HepG2 (cell line): ENCODE data around the gene BCKDHA. TPM values are rescaled to one million over a fixed set of nuclear protein-coding genes. Genes with fewer than 3 reads are reported as not detected.

ENCODE experiments used
- ATAC-seq: fragments of 200-7000 bp; cut with Tn5 transposase; 3 replicates; pipeline ENCODE4 v1.9.1; 2020; ENCODE audit warnings: mild to moderate bottlenecking, moderate library complexity
- BruUV-seq: library from RNA; stranded (reverse); fragments of 400-500 nt; replicated peaks from 2 replicates; lab custom pipeline; 2021; lab: Mats Ljungman, UMichigan
- CTCF ChIA-PET: fragments of 300-600 bp; formaldehyde crosslinking; extraction: SDS; loops from one replicate; lab custom pipeline; 2021; ENCODE audit warnings: low total read pairs, inconsistent platforms, low intra/inter-chr PET ratio; lab: Yijun Ruan, JAX
- POLR2A ChIA-PET: fragments of 350-600 bp; sonication (Branson Sonifier 250); formaldehyde crosslinking; loops from one replicate; lab custom pipeline; 2020; ENCODE audit warnings: antibody characterized with exemption, inconsistent platforms; lab: Yijun Ruan, JAX
- DNase-seq: peaks from one replicate; pipeline ENCODE4 v3.0.0-alpha.2; 2015; ENCODE audit warnings: low spot score
- FAIRE-seq: peaks from 3 replicates; lab custom pipeline; 2011; peaks lifted over from hg19 to GRCh38; lab: Jason Lieb, UNC
- H2AFZ ChIP-seq: one replicate; pipeline ENCODE4 v1.6.1; 2011; ENCODE audit warnings: low read length, inconsistent platforms
- H3K27ac ChIP-seq: fragments of 300-600 bp; 3 replicates; pipeline ENCODE4 v1.8.0; 2011; ENCODE audit warnings: mixed run types, mild to moderate bottlenecking, mixed read lengths, low read length, inconsistent platforms; ENCODE audit not compliant: insufficient read depth; ENCODE audit errors: extremely low read length
- H3K27me3 ChIP-seq, 2 experiments: fragments of 200-600 bp in 1 of 2; 2 replicates in 1 of 2; 3 replicates in 1 of 2; pipeline versions ENCODE4 v1.6.0 to v1.8.0; 2011; ENCODE audit warnings: low read length in 2 of 2, mild to moderate bottlenecking in 2 of 2, moderate library complexity in 2 of 2, inconsistent platforms in 1 of 2; ENCODE audit not compliant: insufficient read depth in 2 of 2, control insufficient read depth in 1 of 2
- H3K36me3 ChIP-seq, 2 experiments: fragments of 200-600 bp in 1 of 2; replicated peaks in 1 of 2; 2 replicates in 1 of 2; 3 replicates in 1 of 2; pipeline versions ENCODE4 v1.5.1 to v1.8.0; 2011; ENCODE audit warnings: low read length in 2 of 2, inconsistent platforms in 1 of 2; ENCODE audit not compliant: insufficient read depth in 2 of 2, control insufficient read depth in 1 of 2
- H3K4me1 ChIP-seq: 2 replicates; pipeline ENCODE4 v1.5.1; 2012; ENCODE audit warnings: low read length, inconsistent platforms; ENCODE audit not compliant: insufficient read depth
- H3K4me2 ChIP-seq: 2 replicates; pipeline ENCODE4 v1.6.0; 2011; ENCODE audit warnings: low read depth, low read length, inconsistent platforms
- H3K4me3 ChIP-seq, 3 experiments: fragments of 200-600 bp in 1 of 3; sonication (generic), shearing (Covaris generic) in 1 of 3; replicated peaks in 1 of 3; 2 replicates each; pipeline ENCODE4 v1.5.1; 2011 to 2016; ENCODE audit warnings: low read length in 3 of 3, inconsistent platforms in 2 of 3, low read depth in 2 of 3, mild to moderate bottlenecking in 2 of 3, control low read depth in 1 of 3, mixed read lengths in 1 of 3; ENCODE audit not compliant: insufficient read depth in 1 of 3
- H3K79me2 ChIP-seq: one replicate; pipeline ENCODE4 v1.6.1; 2011; ENCODE audit warnings: low read length, inconsistent platforms; ENCODE audit not compliant: insufficient read depth
- H3K9ac ChIP-seq: 2 replicates; pipeline ENCODE4 v1.6.0; 2011; ENCODE audit warnings: mild to moderate bottlenecking, low read depth, low read length, inconsistent platforms; ENCODE audit not compliant: insufficient read depth
- H3K9me3 ChIP-seq: 2 replicates; pipeline ENCODE4 v1.5.1; 2012; ENCODE audit warnings: mild to moderate bottlenecking, low read length
- H4K20me1 ChIP-seq: 2 replicates; pipeline ENCODE4 v1.6.0; 2011; ENCODE audit warnings: inconsistent platforms, mild to moderate bottlenecking, low read length, moderate library complexity; ENCODE audit not compliant: insufficient read depth
- ATAD3A ChIP-seq: sonication (generic); formaldehyde crosslinking; IDR thresholded peaks from 2 replicates; pipeline ENCODE4 v1.4.0; 2020; ENCODE audit warnings: missing genetic modification reagents
- KIAA2018 ChIP-seq: sonication (generic); formaldehyde crosslinking; IDR thresholded peaks from 2 replicates; pipeline ENCODE4 v1.5.0; 2020; ENCODE audit warnings: mild to moderate bottlenecking, missing genetic modification reagents, borderline replicate concordance
- NONO ChIP-seq, 2 experiments: fragments of 450-650 bp in 1 of 2; sonication (generic) in 1 of 2; formaldehyde crosslinking in 1 of 2; IDR thresholded peaks in 1 of 2; conservative IDR thresholded peaks in 1 of 2; 2 replicates each; pipeline versions ENCODE4 v1.6.1 to v1.8.0; 2017 to 2022; ENCODE audit warnings: mild to moderate bottlenecking in 1 of 2, missing genetic modification reagents in 1 of 2, moderate library complexity in 1 of 2
- NRL ChIP-seq: sonication (generic); formaldehyde crosslinking; IDR thresholded peaks from 2 replicates; pipeline ENCODE4 v1.5.0; 2020; ENCODE audit warnings: missing genetic modification reagents, mild to moderate bottlenecking, moderate library complexity, borderline replicate concordance
- RNF2 ChIP-seq: fragments of 450-650 bp; conservative IDR thresholded peaks from 2 replicates; pipeline ENCODE4 v1.6.1; 2016; ENCODE audit warnings: low read depth
- ZKSCAN8 ChIP-seq: IDR thresholded peaks from 2 replicates; pipeline ENCODE4 v1.6.1; 2016; ENCODE audit warnings: borderline replicate concordance, missing genetic modification reagents, missing compliant biosample characterization
- WGBS: methylation state at CpG from one replicate; pipeline ENCODE4 v1.1.6; 2017; ENCODE audit warnings: low lambda C conversion rate; 5-methylcytosine and 5-hydroxymethylcytosine counted together
- in situ Hi-C: cut with HindIII; loops from 2 replicates; pipeline ENCODE4 v1.10.0; 2017; ENCODE audit warnings: low pct_unique_long_range_greater_than_20kb; ENCODE audit not compliant: extremely low pct_ligation_motif_present
- intact Hi-C: fragments of 100-400 bp; cut with micrococcal nuclease; formaldehyde crosslinking; loops from one replicate; pipeline ENCODE4 v1.10.0; 2022; ENCODE audit not compliant: unreplicated experiment
- polyA plus RNA-seq, 8 experiments: library from polyadenylated mRNA; depleted of rRNA in 3 of 8; stranded (reverse) in 7 of 8; unstranded in 1 of 8; fragments of >200 nt; fragmentation: Illumina TruSeq in 4 of 8; extraction: Trizol in 4 of 8; gene quantifications; 2 replicates each; pipeline versions ENCODE4 v1.2.1 to v1.2.3, GENCODE V29; 2011 to 2016; ENCODE audit warnings: low read depth in 4 of 8, missing spikeins in 1 of 8, mixed read lengths in 1 of 8; ENCODE audit not compliant: insufficient read depth in 1 of 8
- total RNA-seq, 5 experiments: library from RNA; depleted of rRNA; stranded (reverse); fragments of >200 nt; fragmentation: Illumina TruSeq; extraction: Trizol; gene quantifications; 2 replicates each; pipeline ENCODE4 v1.2.3, GENCODE V29; 2016; ENCODE audit warnings: low read depth in 1 of 5
- TF ChIP-seq, protein P1 (sequence below): IDR thresholded peaks from 2 replicates; pipeline ENCODE4 v1.6.1; 2016; ENCODE audit warnings: missing genetic modification reagents, missing compliant biosample characterization

Gene BCKDHA
- total and polyA plus RNA-seq, 2 of the 13 experiments (the other 11 are each of a cell fraction or from before 2014, with no cell fraction given): 11.8 to 31.5 TPM

GRCh38 chr19:41421973-41422372 is 24.4 kb downstream of the BCKDHA start:
- H2AFZ ChIP-seq: no peak overlapping the region
- H3K4me1 ChIP-seq: peaks cover 29% of the 10 kb centered on the region
- peaks cover 20 to 32% of the 10 kb centered on the region in 2 experiments; a peak in 4 of 5 replicates for H3K36me3 ChIP-seq
- no peaks in the 10 kb centered on the region for H4K20me1 ChIP-seq
- H3K27ac ChIP-seq: no peak overlapping the region
- no peak overlapping the region for H3K4me2 ChIP-seq
- intact Hi-C loops: no loop called here
- DNase-seq (no peak), FAIRE-seq (no peak), ATAC-seq (no peak)
- no peak overlapping the region for H3K4me3 ChIP-seq
- CTCF ChIA-PET: no interaction called here
- no peaks in the 10 kb centered on the region for H3K9me3 ChIP-seq
- WGBS: 98% methylated on average over 17 of the region's 20 CpGs
- H3K9ac ChIP-seq: no peak overlapping the region
- H3K79me2 ChIP-seq: no peaks in the 10 kb centered on the region
- H3K27me3 ChIP-seq: no peaks in the 10 kb centered on the region
- TF ChIP-seq ZKSCAN8 (CRISPR knock-in tag): no peak
- in situ Hi-C loops: no loop called here
- BruUV-seq: no TSS peak
- POLR2A ChIA-PET: no interaction called here

DNA sequence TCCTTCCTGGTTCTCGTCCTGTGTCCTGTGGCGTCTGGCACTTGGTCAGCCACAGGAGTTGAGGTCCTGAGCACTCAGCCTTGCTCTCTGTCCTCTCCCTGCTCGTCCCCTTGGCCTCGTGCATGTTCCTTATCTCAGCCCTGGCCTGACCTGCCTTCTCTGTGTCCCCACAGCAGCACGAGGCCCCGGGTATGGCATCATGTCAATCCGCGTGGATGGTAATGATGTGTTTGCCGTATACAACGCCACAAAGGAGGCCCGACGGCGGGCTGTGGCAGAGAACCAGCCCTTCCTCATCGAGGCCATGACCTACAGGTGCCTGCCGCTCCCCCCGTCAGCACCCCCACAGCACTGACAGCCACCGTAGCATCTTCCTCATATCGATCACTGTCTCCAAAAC is 24.8 kb downstream of the BCKDHA start:
- BruUV-seq: no TSS peak
- ATAC-seq: no peak
- Histone ChIP-seq H3K36me3 (peaks cover 20 to 32% of the 10 kb centered on the region in 2 experiments; a peak in 4 of 5 replicates), H3K79me2 (no peaks in the 10 kb centered on the region), H3K4me3 (no peak overlapping the region), H3K27me3 (no peaks in the 10 kb centered on the region), H3K27ac (no peak overlapping the region), H3K4me1 (peaks cover 31% of the 10 kb centered on the region), H2AFZ (no peak overlapping the region), H4K20me1 (no peaks in the 10 kb centered on the region), H3K4me2 (no peak overlapping the region), H3K9ac (no peak overlapping the region), H3K9me3 (no peaks in the 10 kb centered on the region)
- ChIA-PET CTCF (no interaction called here), POLR2A (no interaction called here)
- no peak for FAIRE-seq
- DNase-seq: no peak
- in situ Hi-C loops: no loop called here
- intact Hi-C loops: no loop called here
- WGBS: 86% methylated on average over 18 of the region's 18 CpGs
- TF ChIP-seq RNF2 (no peak), ATAD3A (CRISPR knock-in tag) (no peak), KIAA2018 (no peak), NRL (CRISPR knock-in tag) (no peak), NONO (IDR thresholded peaks at IDR 0.05) (no peak), NONO (CRISPR knock-in tag; conservative IDR thresholded peaks at IDR 0.05) (no peak)
- TF ChIP-seq, protein P1, sequence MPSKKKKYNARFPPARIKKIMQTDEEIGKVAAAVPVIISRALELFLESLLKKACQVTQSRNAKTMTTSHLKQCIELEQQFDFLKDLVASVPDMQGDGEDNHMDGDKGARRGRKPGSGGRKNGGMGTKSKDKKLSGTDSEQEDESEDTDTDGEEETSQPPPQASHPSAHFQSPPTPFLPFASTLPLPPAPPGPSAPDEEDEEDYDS (CRISPR knock-in tag): no peak
